Hepatocyte (in vitro differentiated cells): ENCODE measurements around the gene KIAA1217. TPM values are rescaled to one million over a fixed set of nuclear protein-coding genes. Genes with fewer than 3 reads are reported as not detected.
A peak's percentile ranks its signal among the peaks of the same experiment; 100 is the strongest.
"Not testable (repeated sequence)": the region's sequence is repeated elsewhere in the genome, so short reads cannot be mapped to it uniquely, and the experiment has no call there.

ENCODE experiments used
- DNase-seq: peaks from one replicate; pipeline ENCODE4 v3.0.0-alpha.2; 2016; ENCODE audit warnings: low spot score
- H2AFZ ChIP-seq: fragments of 200-600 bp; sonication (generic); 2 replicates; pipeline ENCODE4 v1.6.0; 2016; ENCODE audit warnings: antibody characterized with exemption, mild to moderate bottlenecking
- H3K27ac ChIP-seq: fragments of 200-600 bp; sonication (generic); 2 replicates; pipeline ENCODE4 v1.5.1; 2016; ENCODE audit warnings: mild to moderate bottlenecking
- H3K27me3 ChIP-seq: fragments of 200-600 bp; sonication (generic); 2 replicates; pipeline ENCODE4 v1.6.1; 2016
- H3K36me3 ChIP-seq: fragments of 200-600 bp; sonication (generic); replicated peaks from 2 replicates; pipeline ENCODE4 v1.5.1; 2016; ENCODE audit warnings: low read depth; ENCODE audit not compliant: insufficient read depth
- H3K4me1 ChIP-seq: fragments of 200-600 bp; sonication (generic); 2 replicates; pipeline ENCODE4 v1.5.1; 2016; ENCODE audit warnings: mild to moderate bottlenecking, moderate library complexity; ENCODE audit not compliant: insufficient read depth
- H3K4me2 ChIP-seq: fragments of 200-600 bp; sonication (generic); 2 replicates; pipeline ENCODE4 v1.6.0; 2016
- H3K4me3 ChIP-seq: fragments of 200-600 bp; sonication (generic); 2 replicates; pipeline ENCODE4 v1.5.1; 2016; ENCODE audit warnings: mild to moderate bottlenecking
- H3K79me2 ChIP-seq: fragments of 200-600 bp; sonication (generic); 2 replicates; pipeline ENCODE4 v1.6.0; 2017; ENCODE audit warnings: mild to moderate bottlenecking
- H3K9me2 ChIP-seq: fragments of 200-600 bp; sonication (generic); replicated peaks from 2 replicates; pipeline ENCODE4 v1.6.0; 2017; ENCODE audit warnings: mild to moderate bottlenecking; ENCODE audit not compliant: insufficient read depth
- H3K9me3 ChIP-seq: fragments of 200-600 bp; sonication (generic); 2 replicates; pipeline ENCODE4 v1.5.1; 2016; ENCODE audit warnings: low read depth, mild to moderate bottlenecking
- H4K20me1 ChIP-seq: fragments of 200-600 bp; sonication (generic); 2 replicates; pipeline ENCODE4 v1.6.0; 2016; ENCODE audit warnings: mild to moderate bottlenecking; ENCODE audit not compliant: insufficient read depth, poor library complexity, severe bottlenecking
- CTCF ChIP-seq: fragments of 200-600 bp; sonication (generic); IDR thresholded peaks from 2 replicates; pipeline ENCODE4 v1.5.1; 2016; ENCODE audit warnings: antibody characterized with exemption, mild to moderate bottlenecking; ENCODE audit not compliant: poor library complexity
- EZH2 ChIP-seq: fragments of 200-600 bp; sonication (generic); IDR thresholded peaks from 2 replicates; pipeline ENCODE4 v1.6.1; 2016; ENCODE audit warnings: antibody characterized with exemption, mild to moderate bottlenecking, borderline replicate concordance
- EZH2phosphoT487 ChIP-seq: fragments of 200-600 bp; sonication (generic); IDR thresholded peaks from one replicate; pipeline ENCODE4 v1.6.1; 2018; ENCODE audit warnings: antibody characterized with exemption, mild to moderate bottlenecking, low read depth, moderate library complexity; ENCODE audit not compliant: unreplicated experiment, severe bottlenecking
- WGBS: methylation state at CpG from one replicate; pipeline ENCODE4 v1.1.6; 2016; ENCODE audit warnings: low lambda C conversion rate; ENCODE audit errors: missing lambda C conversion rate; 5-methylcytosine and 5-hydroxymethylcytosine counted together
- polyA plus RNA-seq: library from polyadenylated mRNA; unstranded; fragments of >200 nt; fragmentation: Nextera tagmentation; extraction: Ambion mirVana; gene quantifications from 2 replicates; pipeline ENCODE4 v1.2.1, GENCODE V29; 2016
- total RNA-seq: library from RNA; depleted of rRNA; stranded (reverse); fragments of >200 nt; gene quantifications from 2 replicates; pipeline ENCODE4 v1.2.3, GENCODE V29; 2014

The KIAA1217 gene
- total and polyA plus RNA-seq, 2 experiments from 2014 or later = 31.6 to 33.2 TPM

- Histone ChIP-seq H4K20me1 (peaks cover 7% of the 10 kb centered on the region), H3K9me2 (no peaks in the 10 kb centered on the region), H3K4me2 (no peak overlapping the region), H3K4me1 (peaks cover under 1% of the 10 kb centered on the region), H3K36me3 (no peaks in the 10 kb centered on the region), H3K79me2 (peaks cover 82% of the 10 kb centered on the region), H3K4me3 (no peak overlapping the region), H3K27me3 (no peaks in the 10 kb centered on the region), H2AFZ (no peak overlapping the region), H3K27ac (no peak overlapping the region), H3K9me3 (no peaks in the 10 kb centered on the region)
- whole genome bisulfite sequencing = 93% methylated on average over 3 of the region's 3 CpGs
- DNase-seq = no peak
- no peak for TF ChIP-seq CTCF
- no peak for TF ChIP-seq EZH2phosphoT487
Measured at GRCh38 chr10:24477915-24478314, 269.0 kb downstream of the KIAA1217 start.

DNA sequence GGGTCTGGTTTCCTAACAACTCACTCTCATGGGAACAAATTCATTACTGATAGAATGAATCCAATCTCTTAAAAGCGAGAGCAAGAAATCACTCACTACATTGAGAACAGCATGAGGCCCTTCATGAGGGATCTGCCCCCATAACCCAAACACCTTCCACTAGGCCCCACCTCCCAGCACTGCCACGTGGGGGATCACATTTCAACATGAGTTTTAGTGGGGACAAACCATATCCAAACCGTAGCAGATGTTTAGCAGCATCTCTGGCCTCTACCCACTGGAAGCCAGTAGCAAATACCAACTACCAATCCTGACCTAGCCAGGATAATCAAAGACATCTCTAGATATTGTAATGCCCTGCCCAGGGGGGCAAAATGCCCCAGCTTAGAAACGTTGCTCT is 270.9 kb downstream of the KIAA1217 start:
- no peak overlapping the region for H3K4me3 ChIP-seq
- no peak for DNase-seq
- 73% methylated on average over 4 of the region's 4 CpGs for WGBS
- no peak overlapping the region for H3K4me2 ChIP-seq
- no peaks in the 10 kb centered on the region for H3K36me3 ChIP-seq
- H3K79me2 ChIP-seq = peaks cover 75% of the 10 kb centered on the region
- no peaks in the 10 kb centered on the region for H3K9me2 ChIP-seq
- no peak overlapping the region for H2AFZ ChIP-seq
- no peaks in the 10 kb centered on the region for H3K27me3 ChIP-seq
- TF ChIP-seq EZH2 (no peak), CTCF (no peak), EZH2phosphoT487 (no peak)
- H4K20me1 ChIP-seq = peaks cover 7% of the 10 kb centered on the region
- no peaks in the 10 kb centered on the region for H3K9me3 ChIP-seq
- H3K27ac ChIP-seq = no peak overlapping the region
- H3K4me1 ChIP-seq = peaks cover 7% of the 10 kb centered on the region

- H2AFZ ChIP-seq = no peak overlapping the region
- DNase-seq = no peak
- 94% methylated on average over 3 of the region's 3 CpGs for WGBS
- H3K27me3 ChIP-seq = no peaks in the 10 kb centered on the region
- H3K4me3 ChIP-seq = no peak overlapping the region
- peaks cover 74% of the 10 kb centered on the region for H3K79me2 ChIP-seq
- H3K9me2 ChIP-seq = no peaks in the 10 kb centered on the region
- H4K20me1 ChIP-seq = peaks cover 8% of the 10 kb centered on the region
- H3K4me1 ChIP-seq = peaks cover 7% of the 10 kb centered on the region
- no peaks in the 10 kb centered on the region for H3K9me3 ChIP-seq
- no peak overlapping the region for H3K4me2 ChIP-seq
- H3K36me3 ChIP-seq = no peaks in the 10 kb centered on the region
- no peak for TF ChIP-seq CTCF
- TF ChIP-seq EZH2 = no peak
- TF ChIP-seq EZH2phosphoT487 = no peak
- no peak overlapping the region for H3K27ac ChIP-seq
Measured at GRCh38 chr10:24480447-24480846, 271.5 kb downstream of the KIAA1217 start.

- H4K20me1 ChIP-seq = peaks cover 10% of the 10 kb centered on the region
- WGBS = 89% methylated on average over 6 of the region's 6 CpGs
- H3K9me3 ChIP-seq = no peaks in the 10 kb centered on the region
- no peak for DNase-seq
- H3K4me1 ChIP-seq = peaks cover 7% of the 10 kb centered on the region
- H3K9me2 ChIP-seq = no peaks in the 10 kb centered on the region
- H3K27ac ChIP-seq = no peak overlapping the region
- H3K79me2 ChIP-seq = peaks cover 75% of the 10 kb centered on the region
- H3K4me3 ChIP-seq = no peak overlapping the region
- H3K4me2 ChIP-seq = no peak overlapping the region
- H3K36me3 ChIP-seq = no peaks in the 10 kb centered on the region
- no peak for TF ChIP-seq EZH2phosphoT487
- no peak for TF ChIP-seq CTCF
- no peak for TF ChIP-seq EZH2
- H2AFZ ChIP-seq = no peak overlapping the region
- H3K27me3 ChIP-seq = no peaks in the 10 kb centered on the region
Measured at GRCh38 chr10:24481241-24481640, 272.3 kb downstream of the KIAA1217 start.

DNA sequence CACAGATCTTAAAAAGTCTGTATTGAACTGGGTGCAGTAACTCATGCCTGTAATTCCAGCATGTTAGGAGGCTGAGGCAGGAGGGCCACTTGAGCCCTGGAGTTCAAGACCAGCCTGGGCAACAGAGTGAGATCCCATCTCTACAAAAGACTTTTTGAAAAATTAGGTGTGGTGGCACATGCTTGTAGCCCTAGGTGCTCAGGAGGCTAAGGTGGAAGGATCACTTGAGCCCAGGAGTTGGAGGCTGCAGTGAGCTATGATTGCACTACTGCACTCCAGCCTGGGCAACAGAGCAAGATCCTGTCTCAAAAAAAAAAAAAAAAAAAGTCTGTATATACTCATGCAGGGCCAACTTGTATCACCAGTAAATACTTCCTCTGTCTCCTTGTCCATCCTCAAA is 273.8 kb downstream of the KIAA1217 start:
- not testable (repeated sequence) for H3K4me2 ChIP-seq, H3K4me1 ChIP-seq, H3K4me3 ChIP-seq, DNase-seq, H3K9me3 ChIP-seq, H2AFZ ChIP-seq, H3K27me3 ChIP-seq, H4K20me1 ChIP-seq, H3K9me2 ChIP-seq, H3K36me3 ChIP-seq
- H3K79me2 ChIP-seq = peaks cover 65% of the 10 kb centered on the region
- peak overlapping the region; percentile 86 for H3K27ac ChIP-seq
